K562 (cell line): ENCODE measurements around the gene C3orf70. TPM values are rescaled to one million over a fixed set of nuclear protein-coding genes. Genes with fewer than 3 reads are reported as not detected.

Experiments
- ATAC-seq: fragments of 200-7000 bp; cut with Tn5 transposase; 3 replicates; pipeline ENCODE4 v1.9.1; 2020; ENCODE audit warnings: moderate library complexity
- BruUV-seq: library from RNA; stranded (reverse); fragments of 400-500 nt; replicated peaks from 2 replicates; lab custom pipeline; 2021; lab: Mats Ljungman, UMichigan
- CTCF ChIA-PET: fragments of 300-600 bp; formaldehyde crosslinking; extraction: SDS; loops from one replicate; lab custom pipeline; 2021; ENCODE audit warnings: low intra/inter-chr PET ratio; lab: Yijun Ruan, JAX
- POLR2A ChIA-PET: fragments of 300-600, 350-650 bp; sonication (Branson Sonifier 250); formaldehyde crosslinking; extraction: SDS; loops from one replicate; lab custom pipeline; 2021; ENCODE audit warnings: antibody characterized with exemption, inconsistent platforms; lab: Yijun Ruan, JAX
- DNase-seq, 4 experiments: peaks; one replicate each; pipeline versions ENCODE4 v3.0.0 to v3.0.0-alpha.2; 2011 to 2018; ENCODE audit warnings: low spot score in 3 of 4, mixed read lengths in 3 of 4; ENCODE audit errors: extremely low read depth in 1 of 4
- FAIRE-seq: peaks from 2 replicates; lab custom pipeline; 2011; peaks lifted over from hg19 to GRCh38; lab: Jason Lieb, UNC
- H2AFZ ChIP-seq: 2 replicates; pipeline ENCODE4 v1.6.0; 2011; ENCODE audit warnings: low read depth, low read length, control low read depth, inconsistent platforms
- H3K27ac ChIP-seq: fragments of 200-600 bp; 3 replicates; pipeline ENCODE4 v1.8.0; 2011; ENCODE audit warnings: low read depth, mild to moderate bottlenecking, control low read depth, inconsistent platforms, low read length, moderate library complexity, mixed read lengths; ENCODE audit errors: extremely low read depth
- H3K27me3 ChIP-seq, 2 experiments: fragments of 300-600 bp in 1 of 2; 2 replicates in 1 of 2; 3 replicates in 1 of 2; pipeline versions ENCODE4 v1.6.0 to v1.8.0; 2011; ENCODE audit warnings: inconsistent platforms in 2 of 2, low read length in 2 of 2, mild to moderate bottlenecking in 1 of 2, mixed read lengths in 1 of 2, moderate library complexity in 1 of 2; ENCODE audit not compliant: control insufficient read depth in 2 of 2, insufficient read depth in 2 of 2
- H3K36me3 ChIP-seq: fragments of 300-600 bp; 3 replicates; pipeline ENCODE4 v1.8.0; 2011; ENCODE audit warnings: mild to moderate bottlenecking, low read length, inconsistent platforms; ENCODE audit not compliant: control insufficient read depth, insufficient read depth
- H3K4me1 ChIP-seq, 2 experiments: fragments of 200-600 bp in 1 of 2; replicated peaks in 1 of 2; 2 replicates in 1 of 2; 3 replicates in 1 of 2; pipeline versions ENCODE4 v1.5.1 to v1.8.0; 2011; ENCODE audit warnings: inconsistent platforms in 2 of 2, low read length in 2 of 2, mild to moderate bottlenecking in 1 of 2, mixed read lengths in 1 of 2, moderate library complexity in 1 of 2; ENCODE audit not compliant: control insufficient read depth in 2 of 2, insufficient read depth in 2 of 2
- H3K4me2 ChIP-seq: 2 replicates; pipeline ENCODE4 v1.6.1; 2011; ENCODE audit warnings: low read length, control low read depth, inconsistent platforms, mixed read lengths; ENCODE audit not compliant: insufficient read depth
- H3K4me3 ChIP-seq: fragments of 200-600 bp; sonication (generic), shearing (Covaris generic); 2 replicates; pipeline ENCODE4 v1.5.1; 2016; ENCODE audit warnings: control low read depth, inconsistent platforms
- H3K79me2 ChIP-seq: fragments of 200-600 bp; 3 replicates; pipeline ENCODE4 v1.8.0; 2011; ENCODE audit warnings: low read length, inconsistent platforms; ENCODE audit not compliant: control insufficient read depth, insufficient read depth
- H3K9ac ChIP-seq, 2 experiments: 2 replicates each; pipeline versions ENCODE4 v1.6.0 to v1.6.1; 2011; ENCODE audit warnings: low read depth in 2 of 2, low read length in 2 of 2, control low read depth in 1 of 2, inconsistent platforms in 1 of 2, mild to moderate bottlenecking in 1 of 2, mixed read lengths in 1 of 2; ENCODE audit not compliant: insufficient read depth in 1 of 2
- H3K9me1 ChIP-seq: one replicate; pipeline ENCODE4 v1.6.0; 2011; ENCODE audit warnings: inconsistent platforms, mild to moderate bottlenecking, low read length, moderate library complexity; ENCODE audit not compliant: control insufficient read depth, insufficient read depth
- H3K9me3 ChIP-seq: replicated peaks from 2 replicates; pipeline ENCODE4 v1.5.1; 2011; ENCODE audit warnings: low read depth, low read length, inconsistent platforms; ENCODE audit not compliant: control insufficient read depth, insufficient read depth
- H4K20me1 ChIP-seq: replicated peaks from 2 replicates; pipeline ENCODE4 v1.6.1; 2011; ENCODE audit warnings: low read length, inconsistent platforms, mixed read lengths; ENCODE audit not compliant: control insufficient read depth, insufficient read depth
- NFIC ChIP-seq: fragments of 450-650 bp; IDR thresholded peaks from 2 replicates; pipeline ENCODE4 v1.6.1; 2017; ENCODE audit warnings: mild to moderate bottlenecking, inconsistent platforms
- ZNF407 ChIP-seq: fragments of 450-650 bp; IDR thresholded peaks from 2 replicates; pipeline ENCODE4 v1.6.1; 2016; ENCODE audit warnings: low read depth
- WGBS: fragments of 100-300 bp; shearing (Covaris generic); methylation state at CpG from one replicate; pipeline ENCODE4 v1.1.6; 2016; ENCODE audit warnings: low coverage, mixed read lengths; ENCODE audit not compliant: insufficient coverage; ENCODE audit errors: missing lambda C conversion rate; 5-methylcytosine and 5-hydroxymethylcytosine counted together
- in situ Hi-C: fragments of 300-500 bp; cut with MboI; formaldehyde crosslinking; loops from 4 replicates; pipeline ENCODE4 v1.15.0; 2018; ENCODE audit warnings: inconsistent platforms, mixed read lengths
- intact Hi-C: fragments of 100-400 bp; cut with micrococcal nuclease; formaldehyde crosslinking; loops from 2 replicates; pipeline ENCODE4 v1.14.2; 2022
- polyA plus RNA-seq, 8 experiments: library from polyadenylated mRNA; depleted of rRNA in 4 of 8; stranded (reverse) in 5 of 8; unstranded in 3 of 8; fragments of >200 nt; fragmentation: Nextera tagmentation in 2 of 8; fragmentation: Illumina TruSeq in 1 of 8; extraction: Ambion mirVana in 2 of 8; extraction: Trizol in 1 of 8; gene quantifications; 2 replicates each; pipeline versions ENCODE4 v1.2.1 to v1.2.3, GENCODE V29; 2011 to 2014; ENCODE audit warnings: inconsistent platforms in 1 of 8, missing spikeins in 1 of 8
- total RNA-seq, 7 experiments: library from RNA; depleted of rRNA in 6 of 7; stranded (reverse); fragments of >200 nt in 6 of 7; fragmentation: Illumina TruSeq in 2 of 7; extraction: Trizol in 2 of 7; gene quantifications; 2 replicates each; pipeline versions ENCODE4 v1.2.1 to v1.2.3, GENCODE V29; 2011 to 2021; ENCODE audit warnings: low replicate concordance in 1 of 7

The C3orf70 gene
- total and polyA plus RNA-seq, 9 of the 15 experiments (the other 6 are each of a cell fraction or from before 2014, with no cell fraction given), result 0.01 to 0.04 (median 0.03) TPM; not detected in 6

- H4K20me1 ChIP-seq, result no peaks in the 10 kb centered on the region
- H3K79me2 ChIP-seq, result no peaks in the 10 kb centered on the region
- no peaks in the 10 kb centered on the region for H3K36me3 ChIP-seq
- ATAC-seq (no peak), FAIRE-seq (no peak), DNase-seq (peak; percentile 10 to 38 (median 26))
- ChIA-PET POLR2A (no interaction called here), CTCF (no interaction called here)
- H3K9me3 ChIP-seq, result no peaks in the 10 kb centered on the region
- no peaks in the 10 kb centered on the region for H3K9me1 ChIP-seq
- no peaks in the 10 kb centered on the region for H3K27me3 ChIP-seq
- H3K4me2 ChIP-seq, result no peak overlapping the region
- no TSS peak for BruUV-seq
- no peaks in the 10 kb centered on the region for H3K4me1 ChIP-seq
- in situ Hi-C loops (no loop called here), intact Hi-C loops (no loop called here)
- H3K9ac ChIP-seq, result no peak overlapping the region
- no peak for TF ChIP-seq ZNF407
- peak; percentile 66 for TF ChIP-seq NFIC
- no peak overlapping the region for H2AFZ ChIP-seq
- WGBS, result 14% methylated on average over 5 of the region's 5 CpGs
- no peak overlapping the region for H3K27ac ChIP-seq
- H3K4me3 ChIP-seq, result no peak overlapping the region
Measured at GRCh38 chr3:185200639-185201038, 47.8 kb upstream of the C3orf70 start.
